Activated T-cell treated with anti-CD3 and anti-CD28 coated beads, Interleukin-2, amount 50 U/mL, for 4 hours (primary cell): ENCODE measurements around the gene HRH2. TPM values are rescaled to one million over a fixed set of nuclear protein-coding genes. Genes with fewer than 3 reads are reported as not detected.
A peak's percentile ranks its signal among the peaks of the same experiment; 100 is the strongest.

Experiments used
- ATAC-seq, 2 donors: fragments of 200-7000 bp; cut with Tn5 transposase; one replicate each; pipeline ENCODE4 v1.10.0; 2021
- DNase-seq: peaks from one replicate; pipeline ENCODE4 v3.0.0-alpha.2; 2020
- H3K27me3 Mint-ChIP-seq: one replicate; pipeline ENCODE4 v1.8.0; 2021; ENCODE audit warnings: low read depth, mixed read lengths
- H3K36me3 Mint-ChIP-seq: one replicate; pipeline ENCODE4 v1.8.0; 2022; ENCODE audit warnings: mixed read lengths; ENCODE audit not compliant: insufficient read depth
- H3K4me1 Mint-ChIP-seq: one replicate; pipeline ENCODE4 v1.8.0; 2021; ENCODE audit warnings: low read depth, mixed read lengths
- H3K4me3 Mint-ChIP-seq: one replicate; pipeline ENCODE4 v1.8.0; 2021; ENCODE audit warnings: mild to moderate bottlenecking, moderate library complexity, mixed read lengths
- H3K9me3 Mint-ChIP-seq: one replicate; pipeline ENCODE4 v1.8.0; 2021; ENCODE audit warnings: mixed read lengths
- total RNA-seq, 3 donors: library from RNA; stranded (reverse); gene quantifications; one replicate each; pipeline ENCODE4 v1.2.1, GENCODE V29; 2021

HRH2 gene
- total RNA-seq, 3 donors from 2014 or later: 25.3 to 56.1 (median 31.1) TPM

DNA sequence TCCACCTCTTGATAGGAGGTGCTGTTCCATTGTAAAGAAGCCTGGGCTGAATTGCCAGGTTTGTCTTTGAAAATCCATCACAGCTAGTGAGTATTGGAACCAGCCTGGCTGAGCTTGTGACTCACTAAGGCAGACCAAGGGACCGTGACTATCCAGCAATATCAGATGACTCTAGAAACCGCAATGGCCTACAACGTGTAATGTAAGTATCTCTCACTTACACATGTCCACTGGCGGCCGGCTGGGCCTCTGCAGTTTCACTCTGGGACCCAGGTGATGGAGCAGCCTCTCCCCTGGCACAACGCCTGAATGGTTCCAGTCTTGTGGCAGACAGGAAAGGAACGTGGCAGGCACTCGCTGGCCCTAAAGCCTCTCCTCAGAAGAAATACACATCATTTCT, 3.1 kb upstream of the HRH2 start:
- no peak for DNase-seq
- Mint-ChIP-seq H3K9me3 (peaks cover 10% of the 10 kb centered on the region), H3K36me3 (peaks cover 8% of the 10 kb centered on the region), H3K27me3 (peaks cover 4% of the 10 kb centered on the region), H3K4me1 (peaks cover 85% of the 10 kb centered on the region), H3K4me3 (peak overlapping the region; percentile 39)
- ATAC-seq: no peak

GRCh38 chr5:175655411-175655810, 2.5 kb upstream of the HRH2 start:
- peaks cover 4% of the 10 kb centered on the region for H3K27me3 Mint-ChIP-seq
- H3K4me1 Mint-ChIP-seq: peaks cover 91% of the 10 kb centered on the region
- ATAC-seq (no peak), DNase-seq (no peak)
- no peak overlapping the region for H3K4me3 Mint-ChIP-seq
- H3K9me3 Mint-ChIP-seq: peaks cover 6% of the 10 kb centered on the region
- peaks cover 12% of the 10 kb centered on the region for H3K36me3 Mint-ChIP-seq

DNA sequence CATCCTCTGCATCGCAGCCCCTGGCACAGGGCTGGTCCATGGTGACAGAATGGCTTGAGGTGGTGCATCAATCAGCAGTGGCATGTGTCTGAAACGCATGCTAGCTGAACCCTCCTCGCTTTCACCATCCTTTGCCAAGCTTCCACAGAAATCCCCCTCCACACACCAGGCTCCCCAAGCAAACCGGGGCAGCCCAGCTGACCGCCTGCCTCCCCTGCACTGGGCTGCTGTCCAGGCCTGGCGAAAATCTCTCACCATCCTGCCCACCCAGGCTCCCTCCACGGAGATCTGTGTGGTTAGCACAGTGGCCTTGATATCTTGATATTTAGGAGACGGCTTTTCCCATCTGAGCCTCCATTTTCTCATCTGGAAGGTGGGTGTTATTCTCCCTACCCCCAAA, 905 bp upstream of the HRH2 start:
- Mint-ChIP-seq H3K27me3 (peaks cover 4% of the 10 kb centered on the region), H3K36me3 (peaks cover 18% of the 10 kb centered on the region), H3K9me3 (no peaks in the 10 kb centered on the region), H3K4me3 (peak overlapping the region; percentile 93), H3K4me1 (peaks cover 81% of the 10 kb centered on the region)
- DNase-seq (no peak), ATAC-seq (no peak)

- H3K4me3 Mint-ChIP-seq: peak overlapping the region; percentile 95
- H3K9me3 Mint-ChIP-seq: no peaks in the 10 kb centered on the region
- peaks cover 4% of the 10 kb centered on the region for H3K27me3 Mint-ChIP-seq
- H3K4me1 Mint-ChIP-seq: peaks cover 81% of the 10 kb centered on the region
- peak; percentile 41 to 52 for ATAC-seq
- peak; percentile 32 for DNase-seq
- peaks cover 24% of the 10 kb centered on the region for H3K36me3 Mint-ChIP-seq
Measured at GRCh38 chr5:175658299-175659145, 651 bp downstream of the HRH2 start.

- Mint-ChIP-seq H3K4me1 (peaks cover 77% of the 10 kb centered on the region), H3K9me3 (no peaks in the 10 kb centered on the region), H3K36me3 (peaks cover 28% of the 10 kb centered on the region), H3K4me3 (peak overlapping the region; percentile 95), H3K27me3 (peaks cover 4% of the 10 kb centered on the region)
- no peak for ATAC-seq
- no peak for DNase-seq
Measured at GRCh38 chr5:175659546-175660253, 1.8 kb downstream of the HRH2 start.

DNA sequence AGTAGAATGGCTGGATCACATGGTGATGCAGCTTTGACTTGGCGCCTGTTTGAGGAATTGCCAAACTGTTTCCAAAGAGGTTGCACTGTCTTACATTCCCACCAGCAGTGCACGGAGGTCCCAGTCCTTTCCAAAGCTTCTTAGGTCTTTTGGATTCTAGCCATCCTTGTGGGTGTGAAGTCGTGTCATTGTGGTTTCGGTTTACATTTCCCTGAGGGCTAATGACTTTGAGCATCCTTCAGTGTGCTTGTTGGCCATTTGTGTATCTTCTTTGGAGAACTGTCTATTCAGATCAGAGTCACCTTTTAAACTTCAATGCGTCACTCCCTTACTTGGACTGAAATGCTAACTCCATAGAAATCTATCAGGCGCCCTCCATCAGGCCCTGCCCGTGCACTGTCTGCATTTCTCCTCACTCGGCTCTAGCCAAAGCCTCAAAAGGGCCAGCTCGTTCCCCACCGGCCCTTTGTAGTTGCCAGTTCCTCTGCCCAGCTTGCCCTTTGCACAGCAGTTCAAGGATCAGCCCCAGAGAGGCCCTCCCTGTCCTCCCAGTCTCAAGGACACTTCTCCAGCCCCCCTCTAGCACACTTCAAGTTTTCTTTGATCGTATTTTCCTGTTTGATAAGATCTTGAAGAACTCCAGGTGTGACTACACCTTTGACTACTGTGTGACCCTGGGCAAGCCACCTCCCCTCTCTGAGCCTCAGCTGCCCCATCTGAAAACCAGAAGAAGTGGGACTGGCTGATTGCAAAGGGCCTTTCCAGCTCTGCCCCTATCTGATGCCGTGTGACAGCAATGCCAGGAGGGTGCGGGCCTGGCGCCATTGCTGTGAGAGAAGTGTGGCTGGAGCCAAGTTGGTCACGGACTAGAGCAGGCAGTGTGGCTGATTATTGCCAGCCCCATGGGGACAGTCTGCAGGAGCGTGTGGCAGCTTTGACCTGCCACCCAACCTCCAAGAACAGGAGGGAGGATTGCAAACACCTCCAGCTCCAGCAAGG, 5.6 kb downstream of the HRH2 start:
- Mint-ChIP-seq H3K4me3 (no peak overlapping the region), H3K4me1 (peaks cover 63% of the 10 kb centered on the region), H3K27me3 (peaks cover under 1% of the 10 kb centered on the region), H3K36me3 (peaks cover 31% of the 10 kb centered on the region), H3K9me3 (no peaks in the 10 kb centered on the region)
- no peak for ATAC-seq
- no peak for DNase-seq

DNA sequence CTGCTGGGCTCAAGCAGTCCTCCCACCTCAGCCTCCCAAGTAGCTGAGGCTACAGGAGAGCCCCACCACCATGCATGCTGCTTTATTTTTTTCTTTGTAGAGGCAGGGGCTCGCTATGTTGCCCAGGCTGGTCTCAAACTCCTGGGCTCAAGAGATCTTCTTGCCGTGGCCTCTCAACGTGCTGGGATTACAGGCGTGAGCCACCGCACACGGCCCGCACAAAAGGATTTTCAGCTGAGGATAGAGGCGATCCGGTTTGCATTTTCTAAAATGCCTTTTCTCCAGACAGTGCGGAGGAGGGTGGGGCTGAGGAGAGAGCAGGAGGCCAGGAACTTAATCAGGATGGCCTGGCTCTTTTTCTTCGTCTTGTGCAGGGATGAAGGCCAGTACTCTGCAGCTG, 6.9 kb downstream of the HRH2 start:
- H3K4me3 Mint-ChIP-seq: no peak overlapping the region
- ATAC-seq (no peak), DNase-seq (no peak)
- no peaks in the 10 kb centered on the region for H3K9me3 Mint-ChIP-seq
- H3K36me3 Mint-ChIP-seq: peaks cover 28% of the 10 kb centered on the region
- peaks cover 56% of the 10 kb centered on the region for H3K4me1 Mint-ChIP-seq
- H3K27me3 Mint-ChIP-seq: no peaks in the 10 kb centered on the region

DNA sequence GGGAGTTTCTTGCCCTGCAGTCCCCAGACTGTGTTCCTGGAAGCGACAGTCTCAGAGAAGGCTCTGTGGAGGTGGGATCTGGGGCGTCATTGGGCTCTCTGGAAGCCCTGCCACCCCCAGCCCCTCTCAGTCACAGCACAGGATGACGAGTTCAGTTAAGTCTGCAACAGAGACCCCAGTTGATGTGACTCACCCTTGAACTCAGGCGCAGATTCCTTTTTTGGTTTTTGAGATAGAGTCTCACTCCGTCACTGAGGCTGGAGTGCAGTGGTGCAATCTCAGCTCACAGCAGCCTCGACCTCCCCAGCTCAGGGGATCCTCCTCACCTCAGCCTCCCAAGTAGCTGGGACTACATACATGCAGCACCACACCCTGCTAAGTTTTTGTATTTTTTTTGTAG, 8.3 kb downstream of the HRH2 start:
- Mint-ChIP-seq H3K4me1 (peaks cover 54% of the 10 kb centered on the region), H3K4me3 (no peak overlapping the region), H3K36me3 (peaks cover 18% of the 10 kb centered on the region), H3K27me3 (no peaks in the 10 kb centered on the region), H3K9me3 (no peaks in the 10 kb centered on the region)
- DNase-seq: no peak
- no peak for ATAC-seq

DNA sequence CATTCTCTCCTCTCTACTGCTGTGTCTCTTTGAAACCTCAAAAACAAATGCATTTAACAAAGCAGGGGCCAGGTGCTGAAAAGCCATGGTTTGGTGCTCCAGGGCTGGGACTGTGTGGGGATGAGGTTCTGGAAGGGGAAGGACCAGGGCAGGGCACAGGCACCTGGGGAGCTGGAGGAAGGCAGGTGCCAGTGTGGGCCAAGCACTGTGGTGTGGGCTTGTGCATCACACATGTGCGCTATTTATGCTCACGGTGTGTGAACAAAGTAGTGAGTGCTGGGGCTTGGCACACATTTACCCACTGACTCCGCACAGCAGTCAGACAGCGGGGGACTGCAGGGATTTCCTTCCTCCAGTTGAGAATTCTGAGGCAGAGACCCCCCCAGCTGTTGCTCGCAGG, 10.1 kb downstream of the HRH2 start:
- DNase-seq: no peak
- H3K9me3 Mint-ChIP-seq: no peaks in the 10 kb centered on the region
- ATAC-seq: no peak
- H3K4me3 Mint-ChIP-seq: no peak overlapping the region
- H3K27me3 Mint-ChIP-seq: no peaks in the 10 kb centered on the region
- peaks cover 7% of the 10 kb centered on the region for H3K36me3 Mint-ChIP-seq
- peaks cover 53% of the 10 kb centered on the region for H3K4me1 Mint-ChIP-seq

DNA sequence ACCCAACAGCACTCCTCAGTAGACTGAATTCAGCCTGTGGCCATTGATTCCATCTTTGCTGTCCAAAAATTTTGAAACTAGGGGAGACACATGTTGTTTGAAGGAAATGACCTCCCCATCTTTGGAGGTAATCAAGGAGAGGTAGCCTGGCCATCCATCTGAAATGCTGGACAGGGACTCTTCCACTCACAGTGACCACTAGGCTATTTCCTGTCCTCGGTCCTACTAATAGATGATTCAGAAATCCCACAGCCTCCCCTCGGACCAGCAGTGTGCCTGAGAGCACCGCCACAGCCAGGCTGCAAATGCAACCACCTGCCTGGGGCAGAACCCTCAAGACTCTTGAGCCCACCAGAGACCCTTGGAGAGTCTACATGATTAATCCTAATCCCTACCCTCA, 12.5 kb downstream of the HRH2 start:
- no peaks in the 10 kb centered on the region for H3K27me3 Mint-ChIP-seq
- H3K9me3 Mint-ChIP-seq: no peaks in the 10 kb centered on the region
- ATAC-seq (no peak), DNase-seq (no peak)
- H3K36me3 Mint-ChIP-seq: peaks cover 4% of the 10 kb centered on the region
- peaks cover 45% of the 10 kb centered on the region for H3K4me1 Mint-ChIP-seq
- no peak overlapping the region for H3K4me3 Mint-ChIP-seq

DNA sequence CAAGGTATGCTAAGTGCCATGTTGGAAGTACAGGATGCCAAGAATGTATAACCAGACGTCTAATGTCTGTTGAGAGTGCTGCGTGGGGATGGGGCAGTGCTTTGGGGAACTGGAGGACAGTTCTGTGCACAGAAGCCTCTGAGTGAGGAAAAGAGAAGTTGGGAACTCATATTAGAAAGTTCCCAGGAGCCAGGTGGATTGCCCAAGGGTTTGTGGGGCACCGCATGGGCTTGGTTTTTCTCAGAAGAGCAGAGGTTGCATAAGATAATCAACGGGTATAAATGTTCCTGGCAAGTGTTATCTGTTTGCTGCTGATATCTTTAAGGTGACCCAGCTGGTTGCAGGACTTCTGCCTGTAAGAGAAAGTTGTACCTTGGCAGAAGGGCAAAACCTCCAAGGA, 13.1 kb downstream of the HRH2 start:
- peaks cover 44% of the 10 kb centered on the region for H3K4me1 Mint-ChIP-seq
- peaks cover 4% of the 10 kb centered on the region for H3K36me3 Mint-ChIP-seq
- no peak for ATAC-seq
- no peaks in the 10 kb centered on the region for H3K9me3 Mint-ChIP-seq
- no peak for DNase-seq
- H3K27me3 Mint-ChIP-seq: no peaks in the 10 kb centered on the region
- no peak overlapping the region for H3K4me3 Mint-ChIP-seq

- H3K27me3 Mint-ChIP-seq: no peaks in the 10 kb centered on the region
- peaks cover 9% of the 10 kb centered on the region for H3K36me3 Mint-ChIP-seq
- peaks cover 50% of the 10 kb centered on the region for H3K4me1 Mint-ChIP-seq
- H3K4me3 Mint-ChIP-seq: no peak overlapping the region
- ATAC-seq: no peak
- no peak for DNase-seq
- no peaks in the 10 kb centered on the region for H3K9me3 Mint-ChIP-seq
Measured at GRCh38 chr5:175672976-175673648, 15.2 kb downstream of the HRH2 start.

GRCh38 chr5:175674731-175675346, 17.0 kb downstream of the HRH2 start:
- Mint-ChIP-seq H3K9me3 (no peaks in the 10 kb centered on the region), H3K27me3 (no peaks in the 10 kb centered on the region), H3K4me3 (no peak overlapping the region), H3K36me3 (peaks cover 14% of the 10 kb centered on the region), H3K4me1 (peaks cover 50% of the 10 kb centered on the region)
- DNase-seq (no peak), ATAC-seq (no peak)
